Activated CD4-positive, alpha-beta T cell treated with anti-CD3 and anti-CD28 coated beads, Interleukin-2, amount 50 U/mL, for 1 hour (primary cell): ENCODE data around the gene LALBA.
"Not testable (repeated sequence)": the region's sequence is repeated elsewhere in the genome, so short reads cannot be mapped to it uniquely, and the experiment has no call there.

Source experiments
- DNase-seq: peaks from one replicate; pipeline ENCODE4 v3.0.0-alpha.2; 2020

LALBA gene

DNA sequence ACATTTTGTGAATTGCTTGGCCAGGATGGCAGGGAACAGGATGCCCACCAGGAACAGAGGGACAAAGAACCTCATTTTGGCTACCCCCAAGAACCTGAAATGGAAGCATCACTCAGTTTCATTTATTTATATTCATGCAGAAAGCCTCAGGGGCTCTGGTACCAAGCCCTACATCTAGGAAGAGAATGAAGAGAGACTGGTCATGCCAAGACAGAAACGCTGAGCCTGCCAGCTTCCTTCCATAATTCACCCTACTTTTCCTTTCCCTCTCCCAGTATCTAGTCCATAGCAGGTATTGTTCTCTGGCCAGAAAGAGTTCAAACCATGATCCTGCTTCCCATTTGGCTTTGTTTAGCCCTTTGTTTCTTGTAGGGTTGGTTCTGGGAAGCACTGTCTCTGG lies at the start of gene LALBA:
Gene LALBA (minus strand): TSS at position 101 of the 400 bp plus-strand sequence. CDS start 26 bp downstream, at position 75.
- DNase-seq: no peak

DNA sequence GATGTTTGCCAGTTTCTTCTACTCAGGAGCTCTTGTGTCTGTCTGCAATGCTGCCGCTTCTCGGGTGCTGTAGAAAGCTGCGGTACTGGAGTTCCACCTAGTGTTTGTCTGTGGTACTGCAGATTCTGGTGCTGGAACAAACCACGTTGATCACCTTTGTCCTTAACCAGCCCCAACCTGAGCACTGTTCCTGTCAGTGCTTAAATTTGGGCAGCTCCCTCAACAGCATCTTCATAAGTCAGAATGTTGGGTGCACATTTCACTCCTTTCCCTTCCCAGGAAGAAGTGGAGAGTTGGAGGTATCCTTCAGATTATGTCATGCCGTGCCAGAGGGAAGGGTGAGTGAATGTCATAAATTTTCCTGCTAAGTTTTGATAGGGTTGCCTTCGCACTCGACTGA lies 48.7 kb upstream of the LALBA start:
- DNase-seq: peak; percentile 71

DNA sequence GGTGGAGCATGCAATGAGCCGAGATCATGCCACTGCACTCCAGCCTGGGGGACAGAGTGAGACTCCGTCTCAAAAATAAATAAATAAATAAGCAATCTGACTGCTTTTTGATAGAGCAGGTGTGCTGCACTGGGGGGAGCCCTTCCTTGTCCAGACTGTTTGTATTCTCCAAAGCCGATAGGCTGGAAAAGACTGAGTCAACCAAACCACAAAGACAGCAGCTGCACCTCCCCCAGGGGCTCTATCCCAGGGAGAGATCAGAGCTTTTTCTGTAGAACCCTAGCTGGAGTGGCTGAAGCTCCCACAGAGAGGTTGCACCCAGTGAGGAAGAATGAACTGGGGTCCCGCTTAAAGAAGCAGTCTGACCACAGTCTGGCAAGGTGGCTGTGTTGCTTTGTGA lies 45.8 kb upstream of the LALBA start:
- no peak for DNase-seq

DNA sequence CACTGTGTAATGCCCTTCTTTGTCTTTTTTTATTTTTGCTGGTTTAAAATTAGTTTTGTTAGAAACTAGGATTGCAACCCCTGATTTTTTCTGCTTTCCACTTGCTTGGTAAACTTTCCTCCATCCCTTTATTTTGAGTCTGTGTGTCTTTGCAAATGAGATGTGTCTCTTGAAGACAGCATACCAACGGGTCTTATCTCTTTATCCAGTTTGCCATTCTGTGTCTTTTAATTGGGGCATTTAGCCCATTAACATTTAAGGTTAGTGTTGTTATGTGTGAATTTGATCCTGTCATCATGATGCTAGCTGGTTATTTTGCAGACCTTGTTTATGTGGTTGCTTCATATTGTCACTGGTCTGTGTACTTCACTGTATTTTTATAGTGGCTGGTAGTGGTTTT lies 43.5 kb upstream of the LALBA start:
- DNase-seq: no peak

DNA sequence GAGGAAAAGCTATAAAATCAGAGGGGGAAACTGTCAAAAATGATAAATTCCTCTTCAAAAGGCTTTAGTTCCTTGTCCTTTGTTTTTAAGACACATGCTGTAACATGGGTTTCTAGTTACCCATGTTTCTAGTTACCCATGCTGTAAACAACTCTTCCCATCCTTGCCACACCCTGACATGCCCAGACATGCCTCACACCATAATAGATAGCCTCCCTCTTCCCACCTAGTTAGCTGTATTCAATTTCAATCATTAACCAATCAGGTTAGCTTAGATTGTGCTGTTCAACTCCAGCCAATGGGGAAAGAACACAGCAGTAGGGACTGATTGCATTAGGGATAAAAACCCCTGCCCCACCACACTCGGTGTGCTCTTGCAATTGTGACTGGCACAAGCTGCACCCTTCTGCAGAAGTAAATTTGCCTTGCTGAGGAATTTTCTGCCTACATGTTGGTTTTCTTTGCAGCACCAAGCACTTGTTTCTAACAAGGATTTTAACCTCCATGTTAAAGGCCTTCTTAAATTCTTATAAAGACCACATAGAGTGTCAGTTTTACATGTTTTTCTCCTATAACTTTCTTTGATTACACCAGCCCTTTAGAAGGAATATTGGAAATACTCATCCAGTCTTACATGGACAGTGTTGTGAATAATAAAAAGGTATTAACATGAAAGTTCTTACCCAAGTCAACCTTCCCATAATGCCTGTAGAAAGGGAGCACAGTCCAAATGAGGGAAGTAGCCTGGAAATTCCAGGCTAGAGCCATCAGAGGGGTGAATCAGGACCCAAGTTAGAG lies 32.5 kb upstream of the LALBA start:
- no peak for DNase-seq

DNA sequence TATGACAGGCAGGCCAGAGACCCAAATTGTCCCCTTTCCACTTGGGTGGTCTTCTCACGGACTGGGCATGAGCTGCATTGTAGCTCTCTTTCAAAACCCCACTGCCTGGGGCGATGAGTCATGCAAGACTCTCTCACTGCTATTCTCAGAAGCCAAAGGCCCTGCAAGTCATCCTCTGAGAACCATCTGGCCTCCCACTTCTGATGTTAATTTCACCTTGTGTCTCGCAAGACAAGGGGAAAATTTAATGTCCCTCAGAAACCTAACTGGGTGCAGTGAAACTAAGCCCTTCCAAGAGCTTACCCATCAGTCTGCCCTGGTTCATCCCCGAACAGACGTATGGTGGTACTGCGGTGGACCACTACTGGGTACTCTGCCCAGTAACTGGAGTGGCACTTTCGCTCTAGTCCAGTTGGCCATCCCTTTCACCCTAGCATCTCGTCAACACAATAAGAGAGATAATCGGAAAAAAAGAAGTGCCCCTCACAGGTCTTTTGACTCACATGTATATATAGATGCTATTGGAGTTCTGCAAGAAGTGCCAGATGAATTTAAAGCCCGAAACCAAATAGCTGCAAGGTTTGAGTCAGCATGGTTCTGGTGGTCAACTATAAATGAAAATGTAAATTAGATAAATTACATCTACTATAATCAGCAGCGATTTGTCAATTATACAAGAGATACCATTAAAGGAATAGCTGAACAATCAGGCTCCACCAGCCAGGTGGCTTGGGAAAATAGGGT lies 31.3 kb upstream of the LALBA start:
- DNase-seq: no peak

DNA sequence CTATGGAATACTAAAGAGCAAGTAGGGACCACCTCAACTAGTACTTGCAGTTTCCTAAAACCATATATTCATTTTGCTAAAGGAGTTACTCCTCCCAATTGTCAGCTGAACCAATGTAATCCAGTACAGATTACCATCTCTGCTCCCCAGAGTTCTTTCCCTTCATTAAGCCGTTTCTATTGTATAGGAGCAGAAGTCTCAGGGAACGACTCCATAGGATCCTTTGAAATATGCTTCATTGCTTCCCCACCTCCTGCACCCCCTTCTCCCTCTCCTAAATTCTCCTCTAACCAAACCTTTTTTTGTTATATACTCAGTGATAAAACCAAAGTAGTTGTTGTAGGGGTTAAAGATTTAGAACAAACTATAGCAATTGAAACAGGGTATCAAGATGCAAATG lies 30.7 kb upstream of the LALBA start:
- no peak for DNase-seq

DNA sequence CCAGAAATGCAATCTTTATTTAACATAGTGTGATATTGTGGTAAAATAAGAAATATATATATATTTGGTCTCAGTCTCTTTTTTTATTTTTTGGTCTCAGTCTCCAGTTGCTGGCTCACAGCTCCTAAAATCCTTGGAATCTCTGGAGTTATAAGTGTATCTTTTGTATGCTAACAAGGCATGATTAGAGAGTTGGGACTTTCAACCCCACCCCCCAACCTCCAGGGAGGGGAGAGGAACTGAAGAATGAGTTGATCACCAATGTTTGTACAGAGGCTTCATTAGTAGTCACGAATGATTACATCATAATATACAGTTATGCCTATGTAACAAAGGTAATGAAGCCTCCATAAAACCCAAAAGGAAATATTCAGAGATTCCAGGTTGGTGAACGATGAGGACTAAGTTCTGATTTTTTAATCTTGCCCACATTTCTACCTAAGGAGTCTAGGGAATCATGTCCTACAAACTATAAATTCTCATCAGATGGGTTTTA lies 22.8 kb upstream of the LALBA start:
- no peak for DNase-seq

DNA sequence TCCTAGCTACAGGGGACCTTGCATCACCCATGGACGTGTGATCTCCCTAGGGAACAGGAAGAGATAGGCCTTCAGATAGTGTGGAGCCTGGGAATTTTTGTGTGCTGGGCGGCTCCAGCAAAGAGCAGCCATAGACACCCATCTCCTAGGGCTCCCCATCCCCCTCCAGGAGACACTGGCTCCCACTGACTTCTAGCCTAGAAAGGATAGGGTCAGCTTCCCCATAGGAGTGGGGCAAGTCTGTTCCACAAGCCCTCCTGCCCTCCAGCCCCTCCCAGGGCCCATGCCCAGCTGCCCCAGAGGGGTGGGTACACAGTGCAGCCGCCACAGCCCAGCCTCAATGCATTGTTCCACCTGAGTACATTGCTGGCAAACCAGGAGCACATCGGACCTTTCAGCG lies 16.5 kb upstream of the LALBA start:
- no peak for DNase-seq

DNA sequence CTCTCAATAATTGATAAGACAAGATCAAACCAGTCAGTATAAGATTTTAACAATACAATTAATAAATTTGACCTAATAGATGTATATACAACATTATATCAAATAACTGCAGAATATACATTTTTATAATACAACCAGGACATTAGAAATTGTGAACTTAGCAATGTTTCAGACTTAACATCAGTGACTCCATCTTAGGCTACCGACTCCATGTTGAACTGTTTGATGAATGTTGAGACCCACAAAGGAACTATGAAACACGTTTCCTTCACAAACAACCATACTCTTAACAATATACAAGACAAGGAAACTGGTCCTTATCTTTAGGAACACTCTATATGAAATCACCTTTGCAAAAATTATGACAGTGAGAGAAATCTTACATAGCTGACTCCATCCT lies 13.9 kb upstream of the LALBA start:
- DNase-seq: no peak

DNA sequence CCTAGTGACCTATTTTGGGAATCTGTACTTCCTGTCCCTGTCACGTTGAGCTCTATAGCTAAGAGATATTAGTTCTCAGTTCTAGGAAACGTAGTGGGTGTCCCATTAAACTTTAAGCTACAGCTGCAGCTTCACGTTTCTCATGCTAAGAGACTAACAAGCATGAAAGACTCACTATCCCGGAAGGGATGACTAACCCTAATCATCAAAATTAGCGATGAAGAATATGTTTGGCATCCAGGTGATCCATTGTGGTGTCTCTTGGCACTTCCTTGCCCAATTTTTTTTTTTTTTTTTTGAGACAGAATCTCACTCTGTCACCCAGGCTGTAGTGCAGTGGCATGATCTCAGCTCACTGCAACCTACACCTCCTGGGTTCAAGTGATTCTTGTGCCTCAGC lies 11.0 kb upstream of the LALBA start:
- no peak for DNase-seq

DNA sequence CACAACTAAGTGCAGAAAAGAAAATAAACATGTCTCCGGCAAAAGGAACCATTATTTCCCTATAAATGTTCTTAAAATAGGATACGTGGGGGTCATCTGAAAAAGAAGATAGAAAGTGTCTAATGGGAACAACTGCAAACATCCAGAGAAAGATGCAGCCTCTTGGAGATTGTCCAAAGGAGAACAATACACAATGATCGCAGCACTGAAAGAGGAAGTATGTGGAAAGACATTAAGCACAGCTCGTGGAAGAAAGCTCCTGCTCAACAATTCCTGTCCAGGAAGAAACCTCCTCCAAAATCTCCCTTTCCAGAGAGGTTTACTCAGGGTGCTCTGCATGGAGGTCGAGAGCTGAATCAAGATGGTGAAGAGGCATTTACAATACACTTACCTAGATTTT lies 2.5 kb upstream of the LALBA start:
- no peak for DNase-seq

DNA sequence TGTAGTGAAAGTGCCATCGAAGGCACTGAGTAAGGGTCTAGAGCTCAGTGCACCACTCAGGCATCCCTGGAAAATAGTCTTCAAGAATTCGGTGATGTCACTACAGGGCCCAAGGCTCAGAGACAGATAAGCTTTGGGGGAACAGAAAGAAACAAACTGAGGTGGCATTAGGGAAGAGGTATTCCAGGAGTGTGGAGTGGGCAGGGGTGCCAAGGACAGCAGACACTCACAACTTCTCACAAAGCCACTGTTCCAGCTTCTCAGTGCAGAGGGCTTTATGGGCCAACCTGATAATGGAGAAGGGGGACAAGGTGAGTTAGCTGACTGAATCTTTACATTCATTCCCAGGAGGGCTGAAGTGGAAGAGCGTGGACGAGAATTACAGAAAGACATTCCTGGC lies 2.1 kb downstream of the LALBA start:
- DNase-seq: no peak

DNA sequence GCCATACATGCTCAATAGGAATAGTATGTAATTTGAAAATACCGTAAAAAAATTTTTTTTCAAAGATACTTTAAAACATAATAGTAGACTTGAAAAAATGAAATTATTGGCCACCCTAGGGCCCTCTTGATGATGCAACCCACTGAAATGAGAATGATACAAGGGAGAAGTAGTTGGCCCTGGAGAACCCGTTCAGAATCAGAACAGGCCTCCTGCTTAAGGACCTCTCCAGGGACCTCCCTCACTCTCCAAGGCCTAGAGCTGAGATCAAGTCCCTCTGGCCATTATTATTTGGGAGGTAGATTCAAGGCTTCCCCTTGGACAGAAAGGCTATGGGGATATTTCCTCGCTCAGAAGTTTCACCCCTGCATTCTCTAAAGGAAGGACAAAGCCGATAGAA lies 11.9 kb downstream of the LALBA start:
- no peak for DNase-seq

DNA sequence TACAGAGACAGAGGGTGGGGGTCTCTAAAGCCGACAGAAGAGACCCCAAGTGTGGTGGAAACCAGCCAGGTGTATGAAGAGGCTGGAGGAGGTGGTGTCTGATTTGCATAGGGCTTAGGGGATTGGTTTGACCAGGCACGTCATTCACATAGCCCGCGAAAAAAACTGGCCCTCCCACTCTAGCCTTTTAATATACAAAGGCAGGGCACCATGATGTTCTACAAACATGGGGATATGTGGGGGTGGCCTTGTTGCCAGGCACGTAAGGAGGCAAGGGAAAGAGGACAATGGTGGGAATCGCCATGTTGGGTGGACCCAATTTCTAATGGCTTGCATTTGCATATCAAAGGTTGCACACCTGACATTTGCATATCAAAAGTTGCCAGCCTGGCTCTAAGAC lies 13.2 kb downstream of the LALBA start:
- DNase-seq: no peak

DNA sequence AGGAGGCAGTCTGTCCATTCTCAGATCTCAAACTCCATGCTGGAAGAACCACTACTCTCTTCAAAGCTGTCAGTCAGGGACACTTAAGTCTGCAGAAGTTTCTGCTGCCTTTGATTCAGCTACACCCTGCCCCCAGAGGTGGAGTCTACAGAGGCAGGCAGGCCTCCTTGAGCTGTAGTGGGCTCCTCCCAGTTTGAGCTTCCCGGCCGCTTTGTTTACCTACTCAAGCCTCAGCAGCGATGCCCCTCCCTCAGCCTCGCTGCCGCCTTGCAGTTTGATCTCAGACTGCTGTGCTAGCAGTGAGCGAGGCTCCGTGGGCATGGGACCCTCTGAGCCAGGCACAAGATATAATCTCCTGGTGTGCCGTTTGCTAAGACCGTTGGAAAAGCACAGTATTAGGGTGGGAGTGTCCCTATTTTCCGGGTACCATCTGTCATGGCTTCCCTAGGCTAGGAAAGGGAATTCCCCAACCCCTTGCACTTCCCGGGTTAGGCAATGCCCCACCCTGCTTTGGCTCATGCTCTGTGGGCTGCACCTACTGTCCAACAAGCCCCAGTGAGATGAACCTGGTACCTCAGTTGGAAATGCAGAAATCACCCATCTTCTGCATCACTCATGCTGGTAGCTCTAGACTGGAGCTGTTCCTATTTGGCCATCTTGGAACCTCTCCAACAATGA lies 16.0 kb downstream of the LALBA start:
- DNase-seq: peak; percentile 22

DNA sequence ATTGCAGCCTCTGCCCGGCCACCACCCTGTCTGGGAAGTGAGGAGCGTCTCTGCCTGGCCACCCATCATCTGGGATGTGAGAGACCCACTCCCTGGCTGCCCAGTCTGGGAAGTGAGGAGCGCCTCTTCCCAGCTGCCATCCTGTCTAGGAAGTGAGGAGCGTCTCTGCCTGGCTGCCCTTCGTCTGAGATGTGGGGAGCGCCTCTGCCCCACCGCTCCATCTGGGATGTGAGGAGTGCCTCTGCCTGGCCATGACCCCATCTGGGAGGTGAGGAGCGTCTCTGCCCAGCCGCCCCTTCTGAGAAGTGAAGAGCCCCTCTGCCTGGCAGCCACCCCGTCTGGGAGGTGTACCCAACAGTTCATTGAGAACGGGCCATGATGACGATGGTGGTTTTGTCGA lies 18.2 kb downstream of the LALBA start:
- not testable (repeated sequence) for DNase-seq

DNA sequence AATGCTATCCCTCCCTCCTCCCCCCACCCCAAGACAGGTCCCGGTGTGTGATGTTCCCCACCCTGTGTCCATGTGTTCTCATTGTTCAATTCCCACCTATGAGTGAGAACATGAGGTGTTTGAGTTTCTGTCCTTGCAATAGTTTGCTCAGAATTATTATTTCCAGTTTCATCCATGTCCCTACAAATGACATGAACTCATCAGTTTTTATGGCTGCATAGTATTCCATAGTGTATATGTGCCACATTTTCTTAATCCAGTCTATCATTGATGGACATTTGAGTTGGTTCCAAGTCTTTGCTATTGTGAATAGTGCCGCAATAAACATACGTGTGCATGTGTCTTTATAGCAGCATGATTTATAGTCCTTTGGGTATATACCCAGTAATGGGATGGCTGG lies 22.8 kb downstream of the LALBA start:
- DNase-seq: not testable (repeated sequence)

DNA sequence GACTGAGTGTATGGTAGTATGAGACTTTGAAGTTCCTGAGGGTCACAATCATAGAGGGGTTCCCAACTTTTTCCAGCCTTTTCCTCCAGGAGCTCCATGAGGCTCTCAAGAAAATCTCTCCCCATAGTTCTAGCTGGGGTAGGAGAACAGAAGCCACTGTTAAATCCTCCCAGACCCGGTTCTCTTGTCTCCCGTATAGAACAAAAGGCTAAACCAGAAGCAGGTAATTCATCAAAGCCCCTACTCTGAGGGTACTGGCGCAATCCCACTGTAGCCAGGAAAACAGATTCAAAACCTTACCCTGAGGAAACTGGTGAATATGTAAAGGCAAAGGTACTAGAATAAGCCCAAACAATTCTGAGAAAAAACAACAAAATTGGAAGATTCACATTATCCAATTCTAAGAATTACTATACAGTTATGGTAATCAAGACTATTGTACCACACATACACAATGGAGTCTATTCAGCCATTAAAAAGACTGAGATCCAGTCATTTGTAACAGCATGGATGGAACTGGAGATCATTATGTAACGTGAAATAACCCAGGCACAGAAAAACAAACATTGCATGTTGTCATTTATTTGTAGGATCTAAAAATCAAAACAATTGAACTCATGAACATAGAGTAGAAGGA lies 23.9 kb downstream of the LALBA start:
- no peak for DNase-seq

DNA sequence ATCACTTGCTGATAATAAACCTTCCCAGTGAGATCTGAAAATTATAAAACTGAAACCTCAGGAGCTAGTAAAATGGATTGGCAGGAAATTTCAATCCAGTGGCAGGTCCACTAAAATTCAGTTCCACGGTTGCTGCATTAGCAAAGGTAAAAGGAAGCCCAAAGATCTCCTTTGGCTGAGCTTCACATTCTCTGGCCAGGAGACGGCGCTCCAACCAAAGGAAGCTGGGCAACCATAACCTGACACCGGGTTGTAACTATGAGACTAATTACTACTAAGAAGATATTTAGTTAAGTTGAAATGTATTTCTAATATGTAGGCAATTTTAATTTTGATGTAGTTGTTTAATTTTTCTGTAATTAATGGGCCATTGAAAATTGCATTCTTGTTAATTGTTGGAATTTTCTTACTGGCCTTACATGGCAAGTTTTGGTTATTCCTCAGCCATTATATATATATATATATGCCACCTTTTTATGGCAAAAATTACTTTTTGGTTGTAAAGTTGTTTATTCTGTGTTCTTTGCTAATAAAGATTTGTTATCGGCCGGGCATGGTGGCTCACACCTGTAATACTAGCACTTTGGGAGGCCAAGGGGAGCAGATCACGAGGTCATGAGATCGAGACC lies 27.4 kb downstream of the LALBA start:
- peak; percentile 57 for DNase-seq

DNA sequence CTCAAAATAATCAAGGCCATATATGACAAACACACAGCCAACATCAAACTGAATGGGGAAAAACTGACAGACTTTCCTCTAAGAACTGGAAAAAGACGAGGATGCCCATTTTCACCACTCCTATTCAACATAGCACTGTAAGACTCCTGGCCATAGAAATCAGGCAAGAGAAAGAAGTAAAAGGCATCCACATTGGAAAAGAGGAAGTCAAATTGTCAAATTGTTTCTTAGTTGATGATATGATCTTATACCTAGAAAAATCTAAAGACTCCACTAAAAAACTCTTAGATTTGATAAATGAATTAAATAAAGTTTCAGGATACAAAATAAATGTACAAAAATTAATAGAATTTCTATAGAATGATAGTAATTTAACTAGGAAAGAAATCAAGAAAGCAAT lies 33.2 kb downstream of the LALBA start:
- DNase-seq: no peak

DNA sequence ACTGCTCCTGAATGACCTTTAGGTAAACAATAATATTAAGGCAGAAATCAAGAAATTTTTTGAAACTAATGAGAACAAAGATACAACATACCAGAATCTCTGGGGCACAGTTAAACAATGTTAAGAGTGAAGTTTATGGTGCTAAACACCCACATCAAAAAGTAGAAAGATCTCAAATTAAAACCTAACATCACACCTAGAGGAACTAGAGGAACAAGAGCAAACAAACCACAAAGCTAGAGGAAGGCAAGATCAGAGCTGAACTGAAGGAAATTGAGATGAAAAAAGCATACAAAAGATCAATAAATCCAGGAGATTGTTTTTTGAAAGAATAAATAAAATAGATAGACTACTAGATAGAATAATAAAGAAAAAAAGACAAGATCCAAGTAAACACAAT lies 37.2 kb downstream of the LALBA start:
- no peak for DNase-seq
